Activated CD4-positive, alpha-beta T cell treated with anti-CD3 and anti-CD28 coated beads, Interleukin-10, Interleukin-2, amounts not matched to agents 100 ng/mL and 50 ng/mL, durations not matched to agents 16 hours and 8 hours (primary cell): ENCODE results near the gene ARHGAP27.
"Not testable (repeated sequence)": the region's sequence is repeated elsewhere in the genome, so short reads cannot be mapped to it uniquely, and the experiment has no call there.

Experiments used
- DNase-seq: peaks from one replicate; pipeline ENCODE4 v3.0.0-alpha.2; 2020

Gene ARHGAP27

DNA sequence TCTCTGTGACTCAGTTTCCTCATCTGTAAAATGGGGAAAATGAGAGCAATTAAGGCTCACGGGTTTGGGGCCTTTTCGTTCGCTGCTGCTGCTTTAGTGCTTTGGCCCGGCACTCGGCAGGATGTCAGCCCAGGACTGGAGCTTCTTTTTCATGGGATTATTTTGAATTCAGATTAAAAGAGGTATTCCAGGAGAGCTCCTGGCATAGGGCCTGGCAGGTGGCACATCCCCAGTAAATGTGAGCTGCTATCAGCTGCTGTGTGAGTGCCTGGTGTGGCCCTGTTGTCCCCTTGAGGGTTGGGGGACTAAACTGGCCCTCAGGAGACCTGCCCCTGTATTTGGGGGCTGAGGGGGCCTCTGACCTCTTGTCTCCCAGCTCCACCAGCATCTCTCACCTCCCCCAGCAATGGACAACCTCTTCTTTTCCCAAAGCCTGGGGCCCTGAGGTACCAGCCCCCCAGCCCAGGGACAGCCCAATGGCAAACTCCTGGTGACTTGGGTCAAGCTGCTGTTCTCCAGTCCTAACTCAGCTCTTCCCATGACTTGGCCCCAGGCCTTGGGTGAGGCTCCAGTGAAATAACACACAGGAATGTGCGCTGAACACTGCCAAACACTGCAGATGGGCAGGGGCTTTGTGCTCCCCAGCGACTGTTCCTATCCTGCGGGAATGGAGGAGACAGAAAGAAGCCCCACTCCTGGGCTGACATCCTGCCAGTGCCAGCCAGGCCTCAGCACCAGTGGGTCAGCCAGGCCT is 14.4 kb upstream of the ARHGAP27 start:
- DNase-seq, result not testable (repeated sequence)

DNA sequence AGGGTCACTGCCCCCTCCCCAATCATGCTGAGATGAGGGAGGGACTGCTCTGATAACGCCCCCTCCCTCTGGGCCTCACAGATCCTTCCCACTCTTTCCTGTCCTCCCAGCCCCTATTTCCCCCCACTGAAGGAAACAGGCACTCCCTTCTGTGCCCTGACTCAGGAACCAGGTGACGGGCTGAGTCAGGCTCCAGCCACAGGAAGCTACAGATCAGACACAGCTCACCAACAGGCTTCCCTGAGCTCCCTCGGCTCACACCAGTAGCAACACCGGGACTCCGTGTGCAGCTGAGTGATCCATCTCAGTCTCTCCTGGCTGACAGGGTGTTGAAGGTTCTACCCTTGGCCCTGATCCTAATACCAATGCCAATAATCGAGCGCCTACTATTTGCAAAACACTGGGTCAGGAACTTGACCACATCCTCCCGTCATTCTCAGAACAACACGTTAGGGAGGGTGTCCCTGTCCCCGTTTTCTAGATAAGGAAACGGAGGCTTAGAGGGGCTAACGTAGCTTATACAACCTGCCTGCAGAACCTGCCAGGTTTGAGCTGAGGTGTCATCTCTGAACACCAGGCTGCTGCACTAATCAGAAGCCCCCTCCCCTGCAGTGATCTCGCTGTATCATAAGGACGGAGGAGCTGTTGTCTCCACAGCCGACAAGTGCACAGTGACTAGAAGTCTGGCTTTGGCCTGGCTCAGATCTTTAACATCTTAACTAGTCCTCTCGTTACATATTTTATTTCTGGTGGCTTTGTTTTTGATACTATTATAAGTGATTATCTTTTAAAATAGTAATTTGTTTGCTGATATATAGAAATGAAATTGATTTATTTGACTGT is 13.5 kb upstream of the ARHGAP27 start:
- peak; percentile 77 for DNase-seq

DNA sequence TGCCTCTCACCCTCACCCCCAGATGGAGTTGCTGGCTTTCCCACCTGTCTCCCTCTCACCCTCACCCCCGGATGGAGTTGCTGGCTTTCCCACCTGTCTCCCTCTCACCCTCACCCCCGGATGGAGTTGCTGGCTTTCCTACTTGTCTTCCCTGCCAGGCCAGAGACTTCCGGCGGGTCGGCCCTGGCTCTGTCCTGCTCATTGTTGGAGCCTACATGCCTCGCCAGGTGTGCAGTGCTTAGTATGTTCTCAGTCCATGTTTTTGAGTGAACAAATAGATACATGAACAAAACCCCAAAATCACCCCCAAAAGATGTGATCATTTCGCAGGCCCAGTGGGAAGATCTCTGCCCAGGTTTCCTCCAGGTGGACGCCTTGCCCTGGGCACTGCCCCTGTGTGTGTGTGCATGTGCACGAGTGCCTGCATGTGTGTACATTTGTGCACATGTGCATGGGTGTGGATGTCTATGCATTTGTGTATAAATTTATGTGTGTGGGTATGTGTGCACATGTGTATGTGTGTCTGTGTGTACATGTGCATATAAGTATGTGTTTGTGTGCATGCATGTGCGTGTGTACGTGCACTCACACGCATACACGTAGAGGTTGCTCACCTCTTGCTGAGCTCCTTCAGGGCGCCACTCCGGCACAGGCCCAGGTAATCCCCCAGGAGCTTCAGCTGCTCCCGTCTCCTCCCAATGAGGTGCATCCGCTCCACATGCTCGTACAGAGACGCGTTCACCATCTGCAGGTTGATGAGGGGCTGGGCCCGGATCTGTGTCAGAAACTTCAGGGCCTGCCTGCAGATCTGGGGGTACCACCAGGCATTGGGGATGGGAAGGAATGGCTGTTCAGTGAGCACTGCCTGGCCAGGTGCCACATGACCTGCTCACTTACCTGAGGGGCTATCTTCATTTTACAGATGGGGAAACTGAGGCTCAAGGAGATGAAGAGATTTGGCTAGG is 12.5 kb upstream of the ARHGAP27 start:
- not testable (repeated sequence) for DNase-seq

DNA sequence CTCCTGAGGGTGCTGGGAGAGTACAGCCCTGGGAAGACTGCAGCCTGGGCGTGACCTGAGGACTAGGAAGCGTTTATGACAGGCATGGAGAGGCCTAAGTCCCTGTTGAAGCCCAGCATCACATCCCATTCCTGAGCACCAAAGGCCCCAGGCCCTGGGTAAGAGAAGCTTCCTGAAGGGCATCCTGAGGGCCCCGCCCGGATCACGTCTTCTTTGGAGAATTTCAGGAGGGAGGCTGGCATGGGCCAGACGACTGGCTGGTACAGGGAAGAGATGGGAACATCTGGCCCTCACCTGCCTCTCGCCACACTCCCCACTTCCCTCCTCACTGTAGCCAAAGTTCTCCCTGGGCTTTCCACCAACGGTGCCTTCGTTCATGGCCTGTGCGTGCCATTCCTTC is 11.6 kb upstream of the ARHGAP27 start:
- DNase-seq, result not testable (repeated sequence)

DNA sequence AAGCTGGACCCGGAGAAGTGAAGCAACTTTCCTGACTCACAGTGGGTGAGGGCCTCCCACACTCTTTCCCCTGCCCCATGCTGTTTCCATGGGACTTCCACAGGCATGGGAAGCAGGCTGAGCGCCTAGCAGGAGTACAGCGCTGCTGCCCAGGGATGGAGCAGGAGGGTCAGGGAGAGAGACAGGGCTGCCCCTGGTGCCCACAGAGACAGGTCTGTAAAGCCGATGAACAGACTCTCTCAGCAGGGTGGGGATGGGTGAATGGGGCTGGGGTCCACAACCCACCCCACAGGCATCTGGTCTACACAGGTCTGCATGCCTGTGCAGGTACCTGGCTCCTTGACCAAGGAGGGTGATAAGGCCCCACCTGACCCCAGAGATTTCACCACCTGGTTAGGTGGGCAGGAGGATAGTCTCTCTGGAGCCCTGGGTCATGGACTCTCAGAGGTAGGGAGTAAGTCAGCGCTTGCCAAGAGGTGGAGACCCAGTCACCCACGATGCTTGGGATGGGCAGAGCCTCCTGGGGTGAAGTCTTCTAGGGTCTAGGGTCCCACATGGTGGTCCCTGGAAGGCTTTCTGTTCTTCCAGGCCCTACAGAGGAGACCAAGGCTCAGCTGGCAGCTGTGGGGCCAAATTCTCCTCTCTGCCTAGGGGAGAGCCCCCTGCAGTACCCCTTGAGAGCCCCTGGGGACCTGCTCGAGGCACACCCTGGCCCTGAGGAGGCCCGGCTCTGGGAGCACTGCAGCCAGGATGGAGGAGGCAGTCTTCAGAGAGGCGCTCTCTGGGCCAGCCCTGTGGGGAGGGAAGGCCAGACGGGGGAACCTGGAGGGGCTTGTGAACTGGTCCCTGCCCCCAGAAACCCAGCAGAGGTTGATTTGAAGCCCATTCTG is 10.9 kb upstream of the ARHGAP27 start:
- DNase-seq, result not testable (repeated sequence)

DNA sequence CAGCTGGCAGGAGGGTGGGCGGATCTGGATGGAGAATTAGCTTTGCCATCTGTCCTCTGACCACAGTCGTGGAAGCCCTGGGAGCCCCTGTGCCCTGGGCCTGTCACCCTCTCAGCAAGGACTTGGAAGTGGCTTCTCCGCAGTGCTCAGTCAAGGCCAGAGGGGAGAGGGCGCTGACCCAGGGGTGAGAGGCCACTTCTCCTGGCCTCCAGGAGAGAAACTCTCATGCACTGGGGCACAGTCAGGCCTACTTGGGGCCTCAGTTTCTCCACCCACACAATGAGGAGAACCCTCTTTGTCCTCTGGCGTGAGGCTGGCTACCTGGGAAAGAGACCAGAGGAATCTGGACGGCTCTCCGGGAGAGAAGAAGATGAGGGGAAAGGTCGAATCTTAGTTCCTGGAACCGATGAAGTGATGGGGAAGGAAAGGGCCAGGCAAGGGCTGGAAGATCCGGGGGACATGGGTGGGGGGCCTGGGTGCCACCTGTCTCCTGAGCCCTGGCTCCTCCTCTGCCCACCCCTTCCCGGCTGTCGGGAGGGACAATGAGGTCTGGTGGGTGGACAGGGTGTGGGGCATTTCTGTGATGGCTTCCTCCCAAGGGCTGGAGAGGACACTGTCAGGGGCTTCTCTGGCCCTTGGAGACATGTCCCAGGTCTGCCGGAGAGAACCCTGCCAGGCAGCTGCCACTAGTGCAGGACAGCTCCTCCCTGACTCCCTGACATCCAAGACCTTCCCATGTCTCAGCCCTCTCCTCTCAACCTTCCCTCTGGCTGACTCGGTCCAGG is 9.0 kb upstream of the ARHGAP27 start:
- DNase-seq, result no peak

DNA sequence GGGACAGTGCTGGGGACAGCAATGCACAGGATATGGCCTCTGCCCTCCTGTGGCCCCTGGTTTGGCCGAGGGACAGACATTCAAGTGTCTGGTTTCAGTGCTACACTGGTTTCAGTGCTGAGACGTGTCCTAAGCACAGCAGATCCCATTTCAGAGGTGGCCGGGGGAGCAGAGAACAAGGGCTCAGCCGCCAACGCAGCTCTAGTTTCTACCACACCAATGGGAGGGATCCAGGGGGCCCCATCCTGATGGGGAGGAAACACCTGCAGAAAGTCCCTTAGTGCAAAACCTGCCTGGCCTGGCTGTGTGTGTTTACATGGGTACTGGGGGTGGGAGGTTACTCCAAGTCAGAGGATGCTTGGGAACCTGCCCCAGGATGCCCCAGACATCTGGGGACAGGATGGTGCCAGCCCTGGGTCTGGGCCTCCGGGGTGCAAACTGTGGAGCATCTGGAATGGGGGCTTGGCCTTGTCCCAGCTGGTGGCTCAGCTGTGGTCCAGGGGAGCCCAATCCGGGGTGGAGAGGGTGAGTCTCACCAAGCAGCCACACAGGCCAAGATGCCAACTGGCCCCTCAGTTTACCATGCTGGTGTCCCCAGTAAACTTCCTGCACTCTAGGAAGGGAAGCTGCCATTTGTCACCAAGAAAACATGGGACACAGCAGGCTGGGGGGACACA is 8.3 kb upstream of the ARHGAP27 start:
- not testable (repeated sequence) for DNase-seq

DNA sequence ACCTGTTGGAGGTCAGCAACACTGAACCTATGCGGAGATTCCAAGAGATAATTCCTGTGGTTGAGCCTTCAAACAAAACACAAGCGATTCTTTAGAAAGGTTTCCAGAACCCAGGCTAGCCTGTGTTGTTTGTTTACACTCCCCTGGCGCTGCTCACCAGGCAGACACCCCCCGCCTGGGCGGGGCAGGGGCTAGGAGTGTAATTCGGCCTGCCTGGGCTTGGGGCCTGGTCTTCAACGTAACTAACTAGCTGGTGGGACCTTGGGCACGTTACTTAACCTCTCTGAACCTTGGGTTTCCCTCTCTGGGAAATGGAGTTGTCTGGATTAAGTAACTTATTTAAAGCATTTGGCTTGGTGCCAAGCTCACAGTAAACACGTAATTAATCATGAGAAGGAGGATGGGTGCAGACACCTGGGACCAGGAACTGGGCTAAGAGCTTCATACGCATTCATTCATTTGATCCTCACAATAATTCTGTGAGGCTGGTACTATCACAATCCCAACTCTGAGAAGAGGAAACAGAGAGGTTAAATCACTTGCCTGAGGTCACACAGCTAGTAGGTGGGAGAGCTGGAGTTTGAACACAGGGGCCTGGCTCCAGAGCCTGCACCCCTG is 7.6 kb upstream of the ARHGAP27 start:
- DNase-seq, result no peak

DNA sequence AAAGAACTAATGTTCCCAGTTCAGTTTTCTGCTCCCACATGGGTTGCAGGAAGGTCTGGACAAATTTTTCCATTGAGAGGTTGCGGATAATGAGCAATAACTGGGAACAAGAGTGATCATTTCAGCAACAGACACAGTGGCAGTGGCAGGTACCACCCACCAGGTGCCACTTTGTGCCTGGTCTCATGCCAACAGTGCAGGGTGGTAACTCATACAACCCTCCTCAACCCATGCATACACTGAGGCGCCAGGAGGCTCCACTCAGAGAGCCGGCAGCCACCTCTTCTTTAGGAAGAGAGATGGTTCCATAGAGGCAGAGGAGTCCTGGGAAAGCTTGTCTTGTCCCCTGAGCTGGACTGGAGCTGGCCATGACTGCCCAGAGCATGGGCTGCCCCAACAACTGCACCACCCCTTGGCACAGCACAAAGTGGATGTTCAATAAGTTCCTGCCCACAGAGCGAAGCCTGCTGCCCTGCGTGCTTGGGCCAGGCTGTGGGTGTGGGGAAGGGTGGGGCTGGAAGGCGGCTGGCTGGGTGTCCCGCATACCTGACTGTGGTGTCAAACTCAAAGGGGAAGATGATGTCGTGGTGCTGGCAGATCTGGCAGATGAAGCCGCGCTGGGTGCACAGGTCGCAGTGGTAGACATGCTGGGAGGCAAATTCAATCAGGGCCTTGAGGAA is 6.4 kb upstream of the ARHGAP27 start:
- no peak for DNase-seq

DNA sequence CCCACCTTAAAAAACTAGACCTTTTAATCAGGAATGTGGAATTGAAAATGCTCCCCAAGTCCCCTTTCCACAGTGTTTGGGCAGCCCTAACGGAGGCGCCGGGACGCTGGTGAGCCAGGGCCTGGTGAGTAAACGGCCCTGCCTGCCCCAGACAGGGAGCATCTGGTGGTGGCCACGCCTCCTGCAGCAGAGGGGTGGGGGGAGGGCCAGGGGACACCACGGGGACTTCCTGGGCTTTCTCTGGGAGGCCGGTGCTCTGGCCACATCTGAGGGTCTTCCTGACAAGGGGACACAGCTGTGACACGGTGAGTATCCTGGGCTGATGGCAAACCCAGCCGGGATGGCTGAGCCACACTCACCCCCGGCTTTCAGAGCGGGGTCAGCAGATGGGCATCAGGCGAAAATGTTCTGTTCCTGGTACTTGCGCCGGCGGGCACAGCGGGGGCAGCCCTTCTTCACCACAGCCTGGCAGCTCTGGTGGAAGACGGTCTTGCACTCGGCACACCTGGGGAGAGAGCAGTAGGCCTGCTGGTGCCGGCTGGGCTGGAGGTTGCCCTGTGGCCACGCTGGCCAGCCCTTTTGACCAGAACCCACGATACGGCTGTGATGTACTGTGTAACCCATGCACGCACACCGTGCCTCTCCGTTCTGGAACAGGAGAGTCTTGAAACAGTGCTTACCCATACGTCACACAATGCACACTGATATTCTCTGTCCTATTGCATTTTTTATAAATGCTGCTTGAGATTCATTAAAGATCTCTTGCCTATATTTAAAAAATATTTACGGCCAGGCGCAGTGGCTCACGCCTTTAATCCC is 5.0 kb upstream of the ARHGAP27 start:
- no peak for DNase-seq

DNA sequence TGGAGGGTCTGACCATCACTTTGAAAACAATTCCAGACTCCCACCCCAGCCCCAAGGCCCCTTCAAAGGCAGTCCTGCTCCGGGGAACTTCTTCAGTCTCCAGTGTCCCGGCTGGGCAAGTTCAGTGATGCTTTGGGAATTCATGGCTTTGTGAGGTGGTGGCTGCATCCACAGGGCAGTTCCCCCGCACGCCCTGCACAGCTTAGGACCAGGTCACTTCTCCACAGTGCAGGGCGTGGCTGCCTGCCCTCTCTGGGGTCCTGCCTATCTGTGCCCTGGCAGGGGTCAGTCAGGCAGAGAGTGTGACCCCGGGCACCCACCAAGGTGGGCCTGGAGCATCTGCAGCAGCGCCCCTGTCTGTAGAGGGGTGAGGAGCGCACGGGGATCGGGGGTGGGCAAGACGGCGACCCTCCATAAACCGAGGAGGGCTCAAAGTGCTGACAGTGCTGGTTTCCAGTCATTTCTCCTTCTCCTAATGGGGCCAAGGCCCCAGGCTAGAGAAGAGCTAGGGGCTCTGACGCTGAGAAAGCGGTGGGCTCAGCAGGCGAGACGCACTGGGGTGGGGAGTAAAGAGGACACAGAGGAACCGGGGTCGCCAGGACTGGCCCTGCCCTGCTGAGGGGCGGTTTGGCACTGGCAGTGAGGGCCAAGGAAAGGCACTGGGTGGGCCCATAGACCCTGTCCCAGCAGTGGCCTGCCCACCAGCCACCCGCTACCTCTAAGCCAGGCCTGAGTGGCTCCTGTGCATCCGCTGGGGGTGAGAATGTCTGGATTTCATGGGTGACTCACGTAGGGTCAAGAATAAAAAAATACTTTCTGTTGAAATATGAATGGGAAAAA is 4.2 kb upstream of the ARHGAP27 start:
- no peak for DNase-seq

DNA sequence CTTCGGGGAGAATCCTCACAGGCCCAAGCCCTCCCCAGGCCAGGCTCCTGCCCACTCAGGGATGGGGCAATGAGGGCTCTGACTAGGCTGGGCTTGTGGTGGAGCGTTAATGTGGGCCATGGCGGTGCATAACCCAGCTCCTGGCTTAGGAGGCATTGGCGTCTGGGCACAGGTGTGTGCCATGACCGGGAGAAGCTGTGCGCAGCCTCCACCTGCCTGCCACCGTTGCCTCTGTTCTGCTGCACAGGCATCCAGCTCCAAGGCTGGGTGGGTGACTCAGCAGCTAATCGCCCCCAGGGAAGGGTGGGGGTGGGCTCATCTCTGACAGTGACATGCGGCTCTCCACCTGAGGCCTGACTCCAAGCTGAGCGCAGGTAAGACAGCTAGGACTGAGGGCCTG is 3.5 kb upstream of the ARHGAP27 start:
- DNase-seq, result no peak

DNA sequence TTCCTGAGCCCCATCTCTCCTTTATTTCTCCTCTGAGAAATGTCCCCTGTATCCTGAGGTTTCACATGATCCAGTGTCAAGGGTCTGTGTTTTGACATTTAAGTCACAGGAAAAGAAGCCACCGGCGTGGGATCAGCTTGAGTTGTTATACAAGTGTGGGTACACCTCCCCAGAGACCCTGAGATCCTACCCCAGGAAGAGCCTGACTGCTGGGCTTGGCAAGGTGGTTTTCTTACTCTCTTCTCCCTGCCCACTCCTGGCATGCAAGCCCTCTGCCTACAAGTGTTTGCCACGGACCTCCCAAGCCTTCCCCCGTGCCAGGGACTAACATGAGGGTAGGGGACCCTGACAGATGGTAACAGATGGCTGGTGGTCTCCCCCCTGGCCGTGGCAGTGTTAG is 2.8 kb upstream of the ARHGAP27 start:
- no peak for DNase-seq

DNA sequence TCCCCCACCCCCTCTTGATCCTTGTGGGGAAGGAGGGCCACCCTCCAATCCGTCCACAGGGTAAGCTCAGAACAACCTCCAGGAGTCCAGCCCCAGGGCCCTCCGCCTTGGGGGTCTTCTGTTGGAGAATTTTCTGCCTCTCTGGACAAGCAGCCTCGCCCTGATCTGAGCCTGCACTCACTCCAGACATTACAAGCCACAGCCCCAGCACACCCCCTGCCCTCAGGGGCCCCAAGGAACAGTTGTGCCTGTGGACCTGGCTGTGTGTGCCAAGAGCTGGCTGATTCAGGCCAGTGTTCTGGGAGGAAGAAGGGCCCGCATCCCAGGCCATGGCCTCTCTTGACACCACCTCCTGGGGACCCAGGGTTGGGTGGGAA is 477 bp upstream of the ARHGAP27 start:
- DNase-seq, result no peak

DNA sequence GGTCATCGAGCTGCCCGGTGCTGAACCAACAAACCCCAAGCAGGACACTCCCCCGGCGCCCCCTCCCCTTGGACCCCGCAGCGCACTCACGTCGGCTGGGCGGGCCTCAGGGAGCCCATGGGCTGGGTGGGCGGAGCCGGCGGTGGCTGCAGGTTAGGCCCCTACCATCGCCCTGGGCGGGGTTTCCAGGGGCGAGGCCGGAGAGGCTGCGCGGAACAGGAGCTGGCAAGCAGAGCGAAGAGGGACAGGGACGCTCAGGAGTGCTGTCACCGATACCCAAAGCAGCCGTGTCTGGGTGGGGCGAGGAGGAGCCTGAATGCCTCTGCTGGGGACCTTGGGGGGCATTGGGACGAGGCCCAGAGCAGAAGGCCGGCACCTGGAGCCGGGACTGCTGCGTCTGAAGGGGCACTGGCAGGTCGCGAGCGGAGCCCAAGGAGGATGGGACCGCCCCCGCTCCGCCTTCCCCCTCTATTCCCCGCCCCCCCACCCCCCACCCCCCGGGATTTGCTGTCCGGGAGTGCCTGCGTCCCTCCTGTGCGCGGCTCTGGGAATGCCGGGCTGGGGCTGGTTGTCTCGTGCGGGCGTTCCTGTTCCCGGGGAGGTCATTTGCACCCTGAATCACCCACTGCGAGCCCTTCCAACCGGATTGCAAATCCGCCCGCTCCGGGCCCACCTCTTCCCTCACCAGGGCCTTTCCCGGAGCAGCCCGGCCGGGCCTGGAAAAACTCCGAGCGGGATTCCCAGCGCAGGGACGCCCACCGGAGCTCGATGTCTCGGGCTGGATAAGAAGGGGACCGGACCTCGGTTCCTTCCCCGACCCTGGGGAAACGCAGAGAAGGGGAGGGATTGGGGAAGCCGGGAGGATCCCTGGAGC is 902 bp downstream of the ARHGAP27 start:
- DNase-seq, result peak; percentile 78

DNA sequence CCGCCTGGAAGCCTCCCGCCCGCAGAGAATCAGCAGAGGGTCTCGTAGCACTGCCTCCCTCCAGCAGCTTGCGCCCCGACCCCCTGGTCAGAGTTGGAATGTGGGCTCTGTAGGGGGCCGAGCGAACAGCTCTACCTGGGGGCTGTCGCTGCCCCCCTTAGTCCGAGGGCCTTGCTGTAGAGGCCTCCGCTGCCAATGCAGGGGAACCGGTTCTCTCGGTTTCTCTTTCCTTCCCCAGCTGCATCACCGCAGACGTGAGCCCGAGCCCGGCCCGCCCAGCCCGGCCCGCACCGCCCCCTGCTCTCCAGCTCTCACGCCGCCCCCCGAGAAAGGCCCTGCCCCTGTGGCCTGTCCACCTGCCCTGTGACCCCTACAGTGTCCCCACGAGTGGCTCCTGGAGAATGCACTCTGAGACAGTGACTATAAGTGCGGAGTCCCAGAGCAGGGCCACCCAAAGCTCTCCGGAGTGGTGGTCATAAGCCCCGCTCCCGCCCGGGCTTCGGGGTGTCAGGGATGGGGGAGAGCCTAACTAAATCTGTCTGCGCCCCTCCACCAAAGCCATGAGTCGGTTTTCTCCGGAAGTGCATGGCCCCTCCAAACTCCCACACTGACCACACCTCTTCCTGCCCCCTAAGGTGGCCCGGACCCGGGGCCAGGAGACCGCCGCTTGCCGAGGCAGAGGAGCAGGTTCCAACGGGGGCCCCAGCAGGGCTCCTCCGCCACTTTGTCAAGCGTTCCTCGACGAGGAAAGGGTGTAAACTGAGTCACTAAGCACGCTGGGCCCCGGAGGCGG is 1.7 kb downstream of the ARHGAP27 start:
- peak; percentile 35 for DNase-seq
